GM18873 (cell line): ENCODE results near the gene ZNF836.
"Not testable (repeated sequence)": the region's sequence is repeated elsewhere in the genome, so short reads cannot be mapped to it uniquely, and the experiment has no call there.

Source experiments
- ATAC-seq: cut with Tn5 transposase; IDR thresholded peaks from one replicate; pipeline ENCODE4 v1.9.1; 2021; ENCODE audit warnings: mild to moderate bottlenecking, moderate library complexity, moderate number of reproducible peaks; ENCODE audit not compliant: unreplicated experiment, low FRiP score

ZNF836 gene

DNA sequence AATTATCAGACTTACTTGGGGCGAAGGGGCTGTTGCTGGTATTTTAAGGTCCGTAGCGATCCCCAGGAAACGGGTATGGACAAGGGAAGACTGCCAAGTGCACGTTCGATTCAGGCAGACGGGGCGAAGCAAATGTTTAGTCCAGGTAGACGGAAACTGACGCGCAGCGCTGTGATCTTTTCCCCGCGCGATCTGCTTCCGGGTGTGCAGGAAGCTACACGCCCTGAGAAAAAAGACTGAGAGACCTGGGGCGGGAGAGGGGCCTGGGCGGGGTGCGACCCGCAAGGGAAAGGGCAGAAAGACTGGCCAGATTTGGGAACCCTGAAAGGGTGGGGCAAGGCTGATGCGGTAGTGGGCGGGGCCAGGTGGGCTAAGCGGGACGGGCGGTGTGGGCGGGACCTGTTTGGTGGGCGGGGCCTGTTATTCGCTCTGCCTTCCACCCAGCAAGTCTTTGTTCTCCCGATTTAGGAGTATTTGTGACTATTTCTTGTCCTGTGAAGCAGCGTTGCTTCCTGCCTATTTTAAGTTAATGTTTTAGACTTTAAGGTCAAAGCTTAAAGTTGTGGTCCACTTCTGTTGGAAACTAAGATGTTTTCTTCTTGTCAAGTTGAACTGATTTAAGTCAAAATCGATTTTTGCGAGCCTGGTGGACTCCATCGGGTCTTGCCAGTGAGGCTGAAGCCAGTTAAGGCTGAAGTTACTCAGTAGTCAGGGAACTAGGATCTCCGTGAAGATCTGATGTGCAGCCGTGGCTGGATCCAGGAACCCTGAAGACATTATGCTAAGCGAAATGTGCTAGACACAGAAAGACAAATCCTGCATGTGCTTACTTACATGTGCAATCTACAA is at the start of gene ZNF836:
Gene ZNF836 (minus strand): TSS at position 301 of the 849 bp plus-strand sequence. CDS start 3,549 bp downstream, outside the sequence.
- ATAC-seq, result no peak

GRCh38 chr19:52221031-52221430 is 49.6 kb upstream of the ZNF836 start:
- no peak for ATAC-seq

GRCh38 chr19:52219611-52220010 is 48.2 kb upstream of the ZNF836 start:
- no peak for ATAC-seq

- ATAC-seq, result no peak
Measured at GRCh38 chr19:52217576-52217975, 46.2 kb upstream of the ZNF836 start.

DNA sequence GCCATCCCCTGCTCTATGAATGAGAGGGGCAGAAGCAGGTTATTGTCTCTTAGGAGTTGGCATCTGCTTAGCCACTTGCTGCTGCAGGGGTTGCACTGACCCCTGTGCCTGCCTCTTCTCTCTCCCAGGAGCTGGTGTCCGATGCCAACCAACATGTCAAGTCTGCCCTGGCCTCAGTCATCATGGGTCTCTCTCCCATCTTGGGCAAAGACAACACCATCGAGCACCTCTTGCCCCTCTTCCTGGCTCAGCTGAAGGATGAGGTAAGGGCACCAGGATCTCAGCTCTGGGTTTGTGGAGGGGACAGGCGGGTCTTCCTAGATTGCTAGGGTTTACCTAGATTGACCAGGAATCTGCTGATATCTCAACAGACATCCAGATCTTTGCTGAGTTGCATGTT is 45.0 kb upstream of the ZNF836 start:
- no peak for ATAC-seq

- no peak for ATAC-seq
Measured at GRCh38 chr19:52214241-52214640, 42.8 kb upstream of the ZNF836 start.

GRCh38 chr19:52212572-52213255 is 41.3 kb upstream of the ZNF836 start:
- ATAC-seq, result no peak

- no peak for ATAC-seq
Measured at GRCh38 chr19:52211926-52212571, 40.6 kb upstream of the ZNF836 start.

- ATAC-seq, result no peak
Measured at GRCh38 chr19:52211203-52211602, 39.8 kb upstream of the ZNF836 start.

- ATAC-seq, result no peak
Measured at GRCh38 chr19:52206481-52206880, 35.1 kb upstream of the ZNF836 start.

- not testable (repeated sequence) for ATAC-seq
Measured at GRCh38 chr19:52200755-52201391, 29.5 kb upstream of the ZNF836 start.

GRCh38 chr19:52200044-52200443 is 28.6 kb upstream of the ZNF836 start:
- ATAC-seq, result no peak

DNA sequence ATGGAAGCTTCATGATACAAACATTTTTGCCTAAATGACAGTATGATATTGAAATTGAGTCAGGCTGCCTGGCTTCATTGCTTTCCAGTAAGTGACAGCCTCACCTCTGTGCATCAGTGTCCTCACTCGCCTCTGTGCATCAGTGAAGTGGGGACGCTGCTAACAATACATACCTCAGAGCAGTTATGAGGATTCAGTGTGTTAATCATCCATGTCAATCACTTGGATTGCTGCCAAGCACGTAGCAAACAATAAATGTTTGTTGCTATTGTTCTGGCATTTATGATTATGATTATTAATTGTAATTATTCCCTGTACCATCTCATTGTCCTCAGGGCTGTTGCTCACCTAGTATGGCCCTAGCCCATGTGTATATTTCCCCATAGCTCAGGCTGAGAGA is 27.3 kb upstream of the ZNF836 start:
- no peak for ATAC-seq

DNA sequence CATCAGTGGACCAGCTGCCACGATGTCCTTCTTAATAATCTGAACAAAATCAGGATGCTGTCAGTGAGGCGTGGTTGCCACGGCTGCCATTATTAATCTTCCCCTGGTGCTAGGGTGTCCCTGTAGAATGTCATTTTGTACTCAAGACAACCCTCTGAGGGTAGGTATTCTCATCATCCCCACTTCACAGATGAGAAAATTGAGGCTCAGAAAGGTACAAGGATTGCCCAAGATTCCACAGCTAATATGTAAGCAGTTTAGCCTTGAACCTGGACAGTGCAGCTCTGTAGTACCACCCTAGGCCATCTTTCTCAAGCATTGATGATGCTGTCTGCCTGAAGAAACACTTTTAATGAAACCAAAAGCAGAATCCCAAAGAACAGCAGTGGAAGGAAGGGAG is 26.5 kb upstream of the ZNF836 start:
- ATAC-seq, result no peak

DNA sequence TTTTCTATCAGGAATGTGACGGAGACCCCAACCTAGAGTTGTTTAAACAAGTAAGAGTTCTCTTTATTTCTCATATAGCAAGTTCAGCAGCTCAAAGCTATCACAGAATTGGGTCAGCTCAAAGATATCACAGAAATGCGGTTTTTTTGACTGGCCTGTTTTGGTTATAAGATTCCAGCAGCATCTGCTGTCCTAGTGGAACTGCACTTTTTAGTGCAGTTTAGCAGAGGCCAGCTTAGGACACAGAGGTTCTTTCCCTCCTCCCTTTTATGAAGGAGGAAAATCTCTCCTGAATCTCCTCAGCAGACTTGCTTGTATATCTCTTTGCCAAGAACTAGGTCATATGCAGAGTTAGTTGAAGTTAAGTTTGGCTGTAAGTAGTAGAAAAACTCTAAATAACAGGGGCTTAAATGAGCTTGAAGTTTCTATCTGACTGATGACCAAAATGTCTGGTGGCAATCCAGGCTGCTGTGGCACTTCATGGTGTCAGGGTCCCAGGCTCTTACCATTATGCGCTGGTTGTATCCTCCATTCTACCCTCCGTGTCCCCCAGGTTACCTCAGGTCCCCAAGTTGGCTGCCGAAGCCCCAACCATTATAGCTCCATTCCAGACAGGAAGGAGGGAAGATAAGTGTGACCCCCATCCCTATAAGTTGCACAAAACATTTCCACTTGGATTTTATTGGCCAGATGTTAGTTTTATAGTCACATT is 25.0 kb upstream of the ZNF836 start:
- ATAC-seq, result no peak

DNA sequence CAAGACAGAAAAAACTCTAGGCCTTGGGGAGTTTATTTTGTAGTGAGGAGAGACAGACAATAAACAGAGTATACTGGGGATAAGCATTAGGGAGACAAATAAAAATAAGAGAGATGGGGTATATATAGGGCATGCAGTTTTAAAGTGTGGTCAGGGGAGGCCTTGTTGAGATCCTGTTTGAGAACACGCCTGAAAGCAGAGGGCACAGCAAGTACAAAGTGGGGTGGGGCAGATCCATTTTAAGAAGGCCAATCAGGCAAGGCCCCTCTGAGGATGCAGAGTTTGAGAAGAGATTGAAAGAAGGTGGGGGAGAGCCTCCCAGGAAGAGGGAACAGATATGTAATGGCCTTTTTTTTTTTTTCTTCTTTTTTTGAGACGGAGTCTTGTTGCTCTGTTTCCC is 20.5 kb upstream of the ZNF836 start:
- no peak for ATAC-seq

DNA sequence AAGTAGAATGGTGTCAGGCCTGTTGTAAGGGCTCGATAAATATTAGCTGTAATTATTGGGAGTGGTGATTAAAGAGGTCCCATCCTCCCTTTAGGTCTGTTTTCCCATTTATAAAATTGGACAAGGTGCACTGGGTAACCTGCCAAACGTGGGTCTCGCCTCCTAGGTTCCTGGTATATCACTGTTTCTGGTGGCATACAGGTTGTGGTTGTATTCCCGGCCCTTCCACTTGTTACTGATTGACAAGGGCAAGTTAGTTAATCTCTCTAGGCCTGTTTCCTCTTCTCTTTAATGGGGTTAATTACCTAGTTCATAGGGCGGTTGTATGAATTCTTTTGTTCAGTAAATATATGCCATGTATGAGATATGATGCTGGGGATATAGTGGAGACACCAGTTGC is 20.0 kb upstream of the ZNF836 start:
- ATAC-seq, result no peak

DNA sequence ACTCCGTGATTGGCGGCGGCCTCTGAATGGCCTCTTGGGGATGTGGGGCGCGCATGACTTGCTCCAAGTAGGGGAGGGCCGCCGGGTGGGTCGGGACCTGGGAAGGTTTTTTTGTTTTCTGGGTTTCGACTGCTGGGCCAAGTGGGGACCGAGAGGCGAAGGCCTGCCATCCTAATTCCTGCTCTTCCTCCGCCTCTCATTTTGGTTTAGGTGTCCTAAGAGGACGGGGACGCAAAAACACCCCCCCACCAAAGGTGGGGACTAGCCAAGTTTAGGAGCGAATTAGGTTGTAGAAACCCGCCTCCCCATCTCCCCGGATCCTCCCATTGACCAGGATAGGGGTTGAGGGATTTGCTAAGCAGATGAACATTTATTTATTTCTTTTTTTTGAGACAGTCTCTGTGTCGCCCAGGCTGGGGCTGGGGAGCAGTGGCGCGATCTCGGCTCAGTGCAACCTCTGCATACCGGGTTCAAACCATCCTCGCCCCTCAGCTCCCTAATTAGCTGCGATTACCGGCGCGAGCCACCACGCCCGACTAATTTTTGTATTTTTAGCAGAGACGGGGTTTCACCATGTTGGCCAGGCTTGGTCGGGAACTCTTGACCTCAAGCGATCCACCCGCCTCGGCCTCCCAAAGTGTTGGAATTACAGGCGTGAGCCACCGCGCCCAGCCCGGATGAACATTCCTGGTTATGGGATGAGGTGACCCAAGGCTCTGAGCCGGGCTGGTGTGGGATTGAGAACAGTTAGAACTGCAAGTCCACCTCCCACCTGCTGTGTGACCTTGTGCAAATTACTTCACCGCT is 19.3 kb upstream of the ZNF836 start:
- no peak for ATAC-seq

- ATAC-seq, result peak; percentile 88
Measured at GRCh38 chr19:52189735-52190486, 18.5 kb upstream of the ZNF836 start, which contains the start of gene PPP2R1A. Gene PPP2R1A, plus strand, starts transcription at chr19:52190052. Its CDS starts 45 bp downstream, at chr19:52190097.
